Raji (cell line): ENCODE data around the gene CHML.

Experiments
- POLR2A ChIP-seq: IDR thresholded peaks from 2 replicates; pipeline ENCODE4 v1.6.1; 2011; ENCODE audit warnings: low read depth, low read length, control low read depth; ENCODE audit not compliant: insufficient read depth

CHML gene

GRCh38 chr1:241640149-241640866, at the start of gene CHML, which contains the start of gene OPN3:
TSS of gene CHML (minus strand) at chr1:241640369. CDS start at chr1:241635766, 4,603 bp downstream.
TSS of gene OPN3 (minus strand) at chr1:241640369. CDS start at chr1:241640254, 115 bp downstream.
- TF ChIP-seq POLR2A = no peak

DNA sequence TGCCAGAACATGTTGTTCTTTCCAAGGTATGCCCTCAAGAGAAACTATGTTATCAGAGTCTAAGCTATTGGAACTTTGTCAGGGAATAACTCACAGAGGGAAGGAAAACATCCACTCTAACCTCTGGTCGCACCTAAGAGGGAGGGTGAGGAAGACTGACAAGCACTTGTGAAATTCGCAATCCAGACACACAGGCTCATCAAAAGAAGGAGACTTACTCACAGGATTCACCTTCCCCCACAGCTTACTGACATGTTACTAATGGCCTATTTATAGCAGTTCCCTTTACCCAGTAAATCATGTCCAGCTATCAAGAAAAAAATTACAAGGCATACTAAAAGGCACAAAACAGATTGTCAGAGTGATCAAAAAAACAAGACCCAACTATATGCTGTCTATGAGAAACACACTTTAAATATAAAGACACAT, 48.8 kb upstream of the CHML start:
- TF ChIP-seq POLR2A = no peak

- no peak for TF ChIP-seq POLR2A
Observed at GRCh38 chr1:241684108-241684507, 43.9 kb upstream of the CHML start.

- TF ChIP-seq POLR2A = no peak
Observed at GRCh38 chr1:241682921-241683320, 42.8 kb upstream of the CHML start.

GRCh38 chr1:241679961-241680360, 39.8 kb upstream of the CHML start:
- no peak for TF ChIP-seq POLR2A

DNA sequence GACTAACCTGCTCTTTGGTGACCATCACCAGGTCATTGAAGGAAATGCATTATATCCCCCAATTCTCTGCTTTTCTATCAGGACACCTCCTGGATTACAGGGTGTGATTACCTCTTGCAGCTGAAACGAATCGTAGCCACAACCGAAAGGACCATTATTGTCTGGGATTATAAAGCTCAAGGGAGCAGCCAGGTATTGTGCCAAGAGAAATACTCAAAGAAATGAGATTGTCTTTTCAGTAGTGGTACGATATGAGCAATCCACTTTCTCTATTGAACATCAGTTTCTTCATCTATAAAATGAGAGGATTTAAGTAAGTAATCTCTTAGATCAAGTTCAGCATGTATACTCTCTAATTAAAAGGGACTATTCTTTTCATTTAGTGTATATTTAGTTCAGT, 39.2 kb upstream of the CHML start:
- TF ChIP-seq POLR2A = no peak

DNA sequence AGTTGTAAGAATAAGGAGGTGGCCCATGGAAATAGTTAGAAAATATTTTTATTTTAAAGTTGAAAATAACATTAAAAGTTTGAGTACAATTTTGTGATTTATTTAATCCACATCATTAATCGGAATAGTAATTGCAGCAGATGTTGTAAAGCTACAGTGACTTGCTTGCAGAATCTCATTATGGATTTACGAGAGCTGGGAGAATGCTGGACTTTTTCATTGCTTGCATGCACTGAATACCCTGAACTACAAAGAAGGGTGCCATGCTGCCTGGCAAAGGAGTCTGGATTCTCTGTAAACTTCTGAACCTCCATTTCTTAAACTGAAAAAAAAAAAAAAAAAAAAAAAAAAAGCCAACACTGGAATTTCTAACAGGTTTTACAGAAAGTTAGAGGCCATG, 38.4 kb upstream of the CHML start:
- no peak for TF ChIP-seq POLR2A

GRCh38 chr1:241677201-241677600, 37.0 kb upstream of the CHML start:
- no peak for TF ChIP-seq POLR2A

DNA sequence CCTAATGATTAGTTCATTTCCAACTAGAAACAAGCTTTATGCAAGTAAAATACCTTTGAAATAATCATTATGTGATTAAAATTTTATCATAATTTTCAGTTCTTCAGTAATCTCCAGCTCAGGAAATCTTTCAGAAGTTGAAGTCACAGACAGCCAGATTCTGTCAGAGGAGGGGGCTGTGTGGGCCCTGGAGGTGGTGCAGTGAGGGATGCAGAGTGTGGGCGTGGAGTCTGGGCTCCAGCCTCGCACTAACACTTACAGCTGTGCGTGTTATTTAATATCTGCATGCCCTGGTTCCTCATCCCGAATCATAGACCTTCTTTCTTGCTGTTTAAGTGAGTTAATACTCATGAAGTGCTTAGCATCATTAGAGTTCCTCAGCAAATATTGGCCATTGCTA, 35.8 kb upstream of the CHML start:
- TF ChIP-seq POLR2A = no peak

DNA sequence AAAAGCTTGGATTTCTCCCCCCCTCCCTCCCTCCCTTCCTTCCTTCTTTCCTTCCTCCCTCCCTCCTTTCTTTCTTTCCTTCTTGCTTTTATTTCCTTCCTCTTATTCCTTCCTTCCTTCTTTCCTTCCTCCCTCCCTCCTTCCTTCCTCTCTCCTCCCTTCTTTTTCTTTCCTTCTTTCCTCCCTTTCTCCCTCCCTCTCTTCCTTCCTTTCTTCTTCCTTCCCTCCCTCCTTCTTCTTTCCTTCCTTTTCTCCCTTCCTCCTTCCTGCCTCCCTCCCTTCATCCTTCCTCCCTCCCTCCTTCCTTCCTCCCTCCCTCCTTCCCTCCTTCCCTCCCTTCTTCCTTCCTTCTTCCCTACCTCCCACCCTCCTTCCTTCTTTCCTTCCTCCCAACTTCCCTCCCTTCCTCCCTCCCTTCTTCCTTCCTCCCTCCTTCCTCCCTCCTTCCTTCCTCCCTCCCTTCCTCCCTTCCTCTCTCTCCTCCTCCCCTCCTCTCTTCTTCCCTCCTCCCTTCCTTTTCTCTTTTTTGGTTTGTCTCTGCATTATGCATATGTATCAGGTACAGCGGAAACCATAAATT, 34.7 kb upstream of the CHML start:
- TF ChIP-seq POLR2A = no peak

GRCh38 chr1:241672301-241672700, 32.1 kb upstream of the CHML start:
- TF ChIP-seq POLR2A = no peak

GRCh38 chr1:241666419-241666818, 26.2 kb upstream of the CHML start:
- TF ChIP-seq POLR2A = no peak

DNA sequence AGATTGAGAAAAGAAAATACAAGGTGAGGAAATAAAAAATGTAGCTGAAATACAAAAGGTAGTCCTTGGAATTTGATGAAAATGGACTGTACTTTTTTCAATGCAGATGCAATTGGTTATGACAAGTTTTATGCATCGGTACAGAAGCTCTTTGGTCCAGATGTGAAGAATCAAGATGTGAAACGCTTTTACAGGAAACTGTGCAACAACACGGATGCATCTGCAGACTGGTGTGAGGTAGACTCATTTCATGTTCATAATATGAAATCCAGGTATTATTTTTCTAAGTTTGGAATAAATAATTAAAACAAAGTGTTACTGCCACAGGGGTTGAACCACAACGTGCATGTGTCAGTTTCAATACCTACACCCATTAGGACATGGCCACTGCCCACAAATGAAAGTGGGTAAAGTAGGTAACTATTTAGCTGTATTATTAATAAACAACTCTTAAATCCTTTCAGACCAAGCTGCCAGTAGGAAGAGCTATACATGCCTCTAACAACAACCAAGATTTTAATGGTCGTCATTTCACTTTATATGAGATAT, 20.3 kb upstream of the CHML start:
- TF ChIP-seq POLR2A = no peak

- no peak for TF ChIP-seq POLR2A
Observed at GRCh38 chr1:241658081-241658793, 18.1 kb upstream of the CHML start.

DNA sequence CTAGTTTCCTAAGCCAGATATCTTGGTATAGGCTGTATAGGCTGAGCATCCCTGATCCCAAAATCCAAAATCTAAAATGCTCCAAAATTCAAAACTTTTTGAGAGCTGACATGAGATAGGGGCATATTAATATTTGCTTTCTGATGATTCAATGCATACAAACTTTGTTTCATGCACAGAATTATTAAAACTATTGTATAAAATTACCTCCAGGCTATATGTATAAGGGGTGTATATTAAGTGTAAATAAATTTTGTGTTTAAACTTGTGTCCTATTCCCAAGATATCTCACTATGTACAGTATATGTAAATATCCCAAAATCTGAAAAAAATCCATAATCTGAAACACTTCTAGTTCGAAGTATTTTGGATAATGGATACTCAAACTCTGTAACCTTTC, 14.5 kb upstream of the CHML start:
- no peak for TF ChIP-seq POLR2A

DNA sequence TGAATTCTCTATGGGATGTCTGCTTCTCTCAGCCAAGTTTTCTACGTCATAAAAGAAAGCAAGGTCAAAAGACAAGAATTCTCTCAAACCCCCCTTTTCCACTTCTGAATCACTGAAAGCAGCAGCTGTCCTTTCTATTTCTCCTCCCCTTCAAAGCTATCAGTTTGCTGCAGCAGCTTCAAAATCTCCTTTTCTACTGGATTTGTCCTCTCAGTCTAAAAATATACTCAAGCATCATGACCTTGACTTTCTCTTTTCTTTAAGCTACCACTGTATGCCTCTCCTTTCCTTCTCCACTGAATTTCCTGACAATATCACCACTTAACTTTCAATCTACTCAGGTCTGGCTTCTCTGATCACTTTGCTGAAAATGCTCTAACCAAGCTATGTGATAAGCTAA, 13.8 kb upstream of the CHML start:
- TF ChIP-seq POLR2A = no peak
